ENCODE results near the gene TBX21. TPM values are rescaled to one million over a fixed set of nuclear protein-coding genes. Genes with fewer than 3 reads are reported as not detected.

Gene TBX21
- total RNA-seq, 2 experiments from 2014 or later = 10.6 to 12.3 TPM

- Histone ChIP-seq H3K9me3 (ENCODE audit: control insufficient read depth in 1 of 2, insufficient read depth in 1 of 2, low read length in 2 of 2) (no peaks in the 10 kb centered on the region), H3K36me3 (ENCODE audit: insufficient read depth, low read length) (no peaks in the 10 kb centered on the region), H3K4me3 (ENCODE audit: low read length) (peak overlapping the region; percentile 64), H3K27ac (ENCODE audit: low read depth in 1 of 2, low read length in 2 of 2) (peak overlapping the region in 1 of 2 donors; percentile 34), H3K4me1 (ENCODE audit: insufficient read depth, low read length) (peaks cover 47% of the 10 kb centered on the region), H3K27me3 (ENCODE audit: control insufficient read depth in 1 of 2, insufficient read depth in 2 of 2, low read length in 2 of 2) (no peaks in the 10 kb centered on the region)
- ChIA-PET CTCF (no interaction called here), POLR2A (interaction anchor here (0.8 to 2.2 kb wide), 6 partner anchors 11 to 48 kb away, joined by 3 to 5 read pairs (median 4); partner anchors contain the start of gene KPNB1)
- no peaks in the 10 kb centered on the region for H3K27me3 Mint-ChIP-seq
- H3K4me1 Mint-ChIP-seq (ENCODE audit: low read depth) = peaks cover 26% of the 10 kb centered on the region
- H3K36me3 Mint-ChIP-seq (ENCODE audit: low read depth) = no peaks in the 10 kb centered on the region
- DNase-seq (peak in 8 of 14 experiments; percentile 23 to 71 (median 34)), ATAC-seq (ENCODE audit: poor library complexity) (peak; percentile 52)
- peak overlapping the region; percentile 86 for H3K4me3 Mint-ChIP-seq
- H3K27ac Mint-ChIP-seq = peak overlapping the region; percentile 7
- no peaks in the 10 kb centered on the region for H3K9me3 Mint-ChIP-seq
- intact Hi-C loops (cut with DNase I, micrococcal nuclease) = loop anchor here in 1 of 2 experiments (5.0 kb wide), 1 partner anchor 107 kb away; no protein-coding TSS in a partner anchor
- no peak for TF ChIP-seq CTCF (IDR thresholded peaks at IDR 0.05)
Observed at GRCh38 chr17:47694581-47695428, 38.2 kb upstream of the TBX21 start.

- intact Hi-C loops (cut with DNase I, micrococcal nuclease) = loop anchor here in 1 of 2 experiments (5.0 kb wide), 1 partner anchor 107 kb away; no protein-coding TSS in a partner anchor
- no peak for TF ChIP-seq CTCF (IDR thresholded peaks at IDR 0.05)
- Mint-ChIP-seq H3K4me1 (ENCODE audit: low read depth) (peaks cover 26% of the 10 kb centered on the region), H3K27me3 (no peaks in the 10 kb centered on the region), H3K36me3 (ENCODE audit: low read depth) (no peaks in the 10 kb centered on the region), H3K9me3 (no peaks in the 10 kb centered on the region), H3K4me3 (peak overlapping the region; percentile 86), H3K27ac (peak overlapping the region; percentile 7)
- Histone ChIP-seq H3K4me1 (ENCODE audit: insufficient read depth, low read length) (peaks cover 54% of the 10 kb centered on the region), H3K9me3 (ENCODE audit: control insufficient read depth in 1 of 2, insufficient read depth in 1 of 2, low read length in 2 of 2) (no peaks in the 10 kb centered on the region), H3K4me3 (ENCODE audit: low read length) (peak overlapping the region; percentile 64), H3K27me3 (ENCODE audit: control insufficient read depth in 1 of 2, insufficient read depth in 2 of 2, low read length in 2 of 2) (no peaks in the 10 kb centered on the region), H3K27ac (ENCODE audit: low read depth in 1 of 2, low read length in 2 of 2) (peak overlapping the region in 1 of 2 donors; percentile 34), H3K36me3 (ENCODE audit: insufficient read depth, low read length) (no peaks in the 10 kb centered on the region)
- DNase-seq (peak in 2 of 14 experiments; percentile 35 to 49), ATAC-seq (ENCODE audit: poor library complexity) (no peak)
- CTCF ChIA-PET = no interaction called here
- POLR2A ChIA-PET = interaction anchor here (1.2 to 2.2 kb wide), 2 partner anchors 15 to 26 kb away, joined by 3 to 5 read pairs; no protein-coding TSS in a partner anchor
Observed at GRCh38 chr17:47695429-47696376, 37.3 kb upstream of the TBX21 start.

Data from CD4-positive, alpha-beta T cell (primary cell).